ENCODE results near the gene MCHR1.
"Not testable (repeated sequence)": the region's sequence is repeated elsewhere in the genome, so short reads cannot be mapped to it uniquely, and the experiment has no call there.

MCHR1 gene, protein sequence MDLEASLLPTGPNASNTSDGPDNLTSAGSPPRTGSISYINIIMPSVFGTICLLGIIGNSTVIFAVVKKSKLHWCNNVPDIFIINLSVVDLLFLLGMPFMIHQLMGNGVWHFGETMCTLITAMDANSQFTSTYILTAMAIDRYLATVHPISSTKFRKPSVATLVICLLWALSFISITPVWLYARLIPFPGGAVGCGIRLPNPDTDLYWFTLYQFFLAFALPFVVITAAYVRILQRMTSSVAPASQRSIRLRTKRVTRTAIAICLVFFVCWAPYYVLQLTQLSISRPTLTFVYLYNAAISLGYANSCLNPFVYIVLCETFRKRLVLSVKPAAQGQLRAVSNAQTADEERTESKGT
- 0 to 0.19 (median 0) reads per million in 3 experiments for total RNA-seq

DNA sequence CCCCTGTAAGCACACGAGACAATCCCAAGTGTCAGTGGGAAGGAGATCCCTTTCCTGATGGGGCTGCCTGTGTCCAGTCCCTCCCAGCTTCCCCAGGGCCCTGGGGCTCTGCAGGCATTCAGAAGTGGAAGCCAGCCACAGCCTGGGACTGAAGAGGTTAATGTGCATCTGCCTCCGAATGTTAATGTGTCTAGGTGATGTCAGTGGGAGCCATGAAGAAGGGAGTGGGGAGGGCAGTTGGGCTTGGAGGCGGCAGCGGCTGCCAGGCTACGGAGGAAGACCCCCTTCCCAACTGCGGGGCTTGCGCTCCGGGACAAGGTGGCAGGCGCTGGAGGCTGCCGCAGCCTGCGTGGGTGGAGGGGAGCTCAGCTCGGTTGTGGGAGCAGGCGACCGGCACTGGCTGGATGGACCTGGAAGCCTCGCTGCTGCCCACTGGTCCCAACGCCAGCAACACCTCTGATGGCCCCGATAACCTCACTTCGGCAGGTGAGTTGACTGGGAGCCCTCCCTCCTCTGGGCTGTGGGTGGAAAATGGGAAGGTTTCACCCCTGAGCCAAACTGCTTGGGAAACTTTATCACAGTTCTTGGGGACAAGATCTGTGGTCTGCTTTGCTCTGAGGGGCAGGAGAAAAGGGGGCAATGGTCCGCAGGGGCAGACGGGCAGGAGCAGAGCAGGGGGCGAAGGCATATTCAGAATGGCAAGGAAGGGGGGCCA, at the start of gene MCHR1:
MCHR1 (plus strand) TSS at position 236 of the 715 bp plus-strand sequence; CDS start at position 405, 169 bp downstream.
- no peak for DNase-seq

DNA sequence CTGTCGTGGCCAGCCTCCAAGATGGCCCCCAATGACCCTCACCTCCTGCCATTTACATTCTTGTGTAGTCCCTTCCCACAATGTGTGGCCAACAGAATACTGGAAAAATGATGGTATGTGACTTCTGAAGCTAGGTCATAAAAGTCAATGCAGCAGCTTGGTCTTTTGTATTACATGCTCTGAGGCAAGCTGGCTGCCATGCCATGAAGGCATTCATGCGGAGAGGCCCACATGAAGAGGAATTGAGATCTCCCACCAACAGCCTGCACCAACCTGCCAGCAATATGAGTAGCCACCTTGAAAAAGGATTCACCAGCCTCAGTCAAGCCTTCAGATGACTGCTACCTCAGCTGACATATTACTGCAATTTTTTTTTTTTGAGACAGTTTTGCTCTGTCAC, 47.4 kb upstream of the MCHR1 start:
- DNase-seq = no peak

DNA sequence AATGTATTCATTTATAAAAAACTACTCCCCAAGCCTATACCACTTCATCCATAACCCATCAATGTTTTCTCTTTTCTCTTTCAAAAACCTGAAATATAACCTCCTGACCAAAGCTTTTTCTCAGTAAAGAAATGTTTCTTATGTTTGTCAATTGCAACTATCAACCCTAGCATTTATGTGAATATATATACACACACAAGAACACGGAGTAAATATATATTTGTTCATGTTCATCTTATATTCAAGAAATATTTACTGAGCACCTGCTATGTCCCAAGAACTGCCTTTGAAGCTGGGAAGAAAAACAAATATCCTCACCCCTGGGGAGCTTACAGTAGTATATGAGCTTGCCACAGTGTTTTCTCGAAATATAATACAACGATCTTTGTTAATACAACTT, 46.2 kb upstream of the MCHR1 start:
- no peak for DNase-seq

DNA sequence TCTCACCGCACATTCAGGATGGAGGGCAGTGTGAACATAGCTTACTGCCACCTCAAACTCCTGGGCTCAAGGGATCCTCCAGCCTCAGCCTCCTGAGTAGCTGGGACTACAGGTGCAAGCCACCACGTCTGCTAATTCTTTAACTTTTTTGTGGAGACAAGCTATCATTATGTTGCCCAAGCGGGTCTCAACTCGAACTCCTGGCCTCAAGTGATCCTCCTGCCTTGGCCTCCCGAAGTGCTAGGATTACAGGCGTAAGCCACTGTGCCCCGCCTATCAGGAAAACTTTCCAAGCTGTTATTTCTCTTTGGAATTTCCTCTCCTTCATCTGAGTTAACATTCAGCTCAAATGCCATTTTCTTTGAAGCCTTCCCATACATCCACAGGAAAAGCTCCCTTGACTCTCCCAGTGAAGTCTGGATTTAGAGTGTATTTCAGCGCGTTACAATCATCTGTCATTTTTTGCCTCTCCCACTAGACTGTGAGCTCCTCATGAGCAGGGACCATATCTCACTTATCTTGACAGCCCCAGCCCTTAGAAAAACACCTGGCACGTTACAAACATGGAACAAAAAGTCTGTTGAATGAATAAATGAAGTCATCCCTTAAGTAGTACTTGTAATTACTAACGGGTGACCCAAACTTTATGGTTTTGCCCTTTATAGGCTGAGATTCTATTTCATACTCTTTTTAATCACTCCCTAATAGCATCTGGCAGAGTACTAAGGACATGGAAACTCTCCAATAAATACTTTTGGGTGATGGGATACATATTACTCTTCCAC, 45.0 kb upstream of the MCHR1 start:
- DNase-seq = no peak

DNA sequence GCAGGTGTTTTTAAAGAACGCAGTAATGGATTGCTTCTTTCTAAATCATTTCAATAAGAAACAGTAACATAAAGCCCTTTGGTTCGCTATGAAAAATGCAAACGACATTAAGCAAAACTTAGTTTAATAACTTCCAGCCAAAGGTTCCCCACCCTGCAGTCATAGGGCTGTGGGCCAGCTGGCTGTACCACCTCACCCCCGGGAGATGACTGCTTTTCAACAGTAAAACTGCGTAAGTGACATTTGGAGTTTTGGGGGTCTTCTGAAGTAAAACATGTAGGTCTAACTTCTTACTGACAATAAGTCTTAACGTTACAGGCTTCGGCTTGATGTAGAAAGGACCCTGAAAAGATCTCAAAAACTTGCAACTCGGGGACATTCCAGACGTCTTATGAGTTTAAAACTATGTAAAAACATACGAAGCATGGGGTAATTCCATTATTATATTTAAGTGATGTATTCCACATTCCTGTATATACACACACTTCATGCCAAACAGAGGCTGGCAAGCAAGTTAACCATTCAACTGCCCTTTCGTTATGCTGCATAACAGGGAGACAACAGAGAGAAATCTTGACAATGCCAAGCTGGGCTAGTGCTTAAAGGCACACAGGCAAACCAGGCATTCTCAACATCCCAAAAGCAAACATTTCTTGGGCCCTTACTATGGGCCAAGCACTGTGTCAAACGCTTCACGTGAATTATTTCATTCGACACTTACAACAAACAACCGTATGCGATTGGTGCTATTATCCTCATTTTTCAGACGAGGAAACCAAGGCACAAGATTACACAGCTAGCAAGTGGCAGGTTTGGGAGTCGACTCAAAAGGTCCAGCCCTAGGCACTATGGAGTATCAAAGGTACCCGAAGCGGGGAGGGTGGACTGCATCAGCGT, 44.0 kb upstream of the MCHR1 start:
- no peak for DNase-seq

DNA sequence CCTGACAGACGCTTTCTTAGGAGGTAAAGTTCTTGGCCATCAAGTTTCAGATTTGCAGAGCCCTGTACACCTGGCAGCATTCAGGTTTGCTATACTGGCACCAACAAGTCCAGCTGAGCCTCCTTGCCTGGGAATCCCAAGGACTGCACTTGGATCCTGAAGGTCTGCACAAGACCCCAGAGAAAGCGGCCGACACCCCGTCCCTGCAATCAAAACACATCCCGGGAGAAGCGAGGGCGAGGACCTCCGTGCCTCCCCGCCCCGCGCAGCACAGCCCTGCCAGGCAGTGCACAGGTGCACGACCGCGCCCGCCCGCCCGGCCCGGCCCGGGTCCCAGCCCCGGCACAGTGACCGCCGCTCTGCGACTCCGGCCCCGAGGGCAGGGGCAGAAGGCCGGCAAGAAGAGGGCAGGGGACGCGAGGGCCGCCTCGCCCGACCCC, 43.3 kb upstream of the MCHR1 start:
- peak; percentile 10 for DNase-seq

DNA sequence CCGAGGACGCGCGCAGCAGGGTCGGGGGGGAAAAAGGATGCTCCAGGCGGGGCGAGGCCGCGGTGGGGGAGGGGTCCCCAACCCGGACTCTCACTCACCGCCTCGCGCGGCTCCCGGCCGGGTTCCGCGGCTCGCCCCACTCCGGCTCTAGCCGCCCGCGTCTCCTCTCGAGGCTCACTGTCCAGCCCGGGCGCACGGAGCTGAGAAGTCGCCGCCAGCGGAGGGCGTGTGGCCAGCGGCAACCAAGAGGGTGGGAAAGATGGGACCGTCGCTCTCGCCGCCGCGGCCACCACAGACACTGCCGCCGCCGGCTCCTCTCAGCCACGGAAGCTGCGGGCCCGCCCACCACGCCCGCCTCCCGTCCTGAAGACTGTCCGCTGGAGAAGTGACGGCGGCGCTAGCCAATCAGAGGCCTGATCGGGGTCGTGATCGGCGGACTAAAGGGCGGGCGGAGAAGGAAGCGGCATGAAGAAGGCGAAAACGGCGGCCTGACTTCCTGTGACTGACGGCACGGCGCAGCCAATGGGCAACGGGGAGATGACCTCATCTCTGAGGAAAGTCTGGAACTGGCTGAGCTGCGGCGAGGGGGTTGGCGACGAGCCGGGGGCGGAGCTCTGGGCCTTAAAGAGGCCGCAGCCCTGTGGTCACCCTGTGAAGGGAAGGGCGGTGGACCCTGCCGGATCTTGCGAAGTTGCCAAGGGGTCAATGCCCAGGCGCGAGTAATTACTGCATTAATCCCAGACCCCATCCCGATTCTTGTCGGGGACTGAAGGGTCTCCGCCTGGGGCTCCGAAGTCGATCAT, 42.7 kb upstream of the MCHR1 start, which contains the start of gene MRTFA:
MRTFA (minus strand) TSS at position 340 of the 803 bp plus-strand sequence.
- DNase-seq = peak; percentile 99

DNA sequence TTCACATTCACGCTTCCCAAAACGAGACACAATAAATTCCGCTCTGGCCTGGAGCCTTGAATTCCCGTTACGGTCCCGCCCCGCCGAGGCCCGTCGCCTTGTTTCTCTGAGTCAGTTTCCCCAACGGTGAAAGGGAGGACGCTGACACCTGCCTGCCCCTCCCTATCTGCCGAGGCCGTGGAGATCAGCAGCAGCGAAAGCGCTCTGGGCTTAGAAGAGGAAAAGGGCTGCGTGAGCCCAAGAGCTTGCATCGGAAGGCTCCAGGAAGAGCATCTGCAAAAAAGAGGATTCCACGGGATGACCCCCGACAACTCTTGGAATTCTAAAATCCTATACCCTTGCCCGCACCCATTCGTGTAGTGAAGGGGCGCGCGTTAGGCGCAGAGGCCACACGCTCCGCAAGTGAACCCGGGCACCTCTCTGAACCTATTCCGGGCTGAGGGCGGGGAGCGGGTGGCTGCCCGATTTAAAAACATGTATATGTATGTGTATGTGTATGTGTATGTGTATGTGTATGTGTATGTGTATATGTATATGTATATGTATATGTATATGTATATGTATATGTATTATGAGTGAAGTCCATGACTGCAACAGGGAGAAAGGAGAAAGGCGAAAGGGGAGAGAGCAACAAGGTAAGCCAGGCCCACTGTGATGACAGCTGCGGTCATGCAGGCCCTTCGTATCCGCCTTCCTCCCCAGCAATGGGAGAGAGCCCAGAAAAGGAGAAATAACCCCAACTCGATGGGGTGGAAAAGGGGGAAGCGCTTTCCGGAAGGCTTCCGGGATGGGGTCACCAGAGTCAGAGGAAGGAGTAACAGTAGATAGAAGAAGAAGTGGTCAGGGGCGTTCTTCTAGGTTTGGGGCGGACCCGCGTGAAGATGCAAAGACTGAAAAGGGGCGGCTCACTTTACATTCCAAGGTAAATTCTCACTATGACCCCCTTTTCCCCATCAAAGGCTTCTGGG, 41.8 kb upstream of the MCHR1 start:
- no peak for DNase-seq

DNA sequence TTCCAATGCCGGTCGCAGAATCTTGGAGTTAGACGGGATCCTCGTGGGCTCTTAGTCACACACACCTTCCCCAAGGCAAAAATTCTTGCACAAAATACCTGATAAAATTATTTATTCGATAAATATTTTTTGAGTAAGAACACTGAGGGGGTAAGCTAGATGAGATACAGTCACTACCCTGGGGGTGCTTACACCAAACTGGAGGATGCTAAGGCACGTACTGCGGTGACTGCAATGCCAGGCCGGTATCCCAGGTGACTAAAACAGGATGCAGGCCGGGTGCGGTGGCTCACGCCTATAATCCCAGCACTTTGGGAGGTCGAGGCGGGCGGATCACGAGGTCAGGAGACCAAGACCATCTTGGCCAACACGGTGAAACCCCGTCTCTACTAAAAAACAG, 41.0 kb upstream of the MCHR1 start:
- DNase-seq = no peak

DNA sequence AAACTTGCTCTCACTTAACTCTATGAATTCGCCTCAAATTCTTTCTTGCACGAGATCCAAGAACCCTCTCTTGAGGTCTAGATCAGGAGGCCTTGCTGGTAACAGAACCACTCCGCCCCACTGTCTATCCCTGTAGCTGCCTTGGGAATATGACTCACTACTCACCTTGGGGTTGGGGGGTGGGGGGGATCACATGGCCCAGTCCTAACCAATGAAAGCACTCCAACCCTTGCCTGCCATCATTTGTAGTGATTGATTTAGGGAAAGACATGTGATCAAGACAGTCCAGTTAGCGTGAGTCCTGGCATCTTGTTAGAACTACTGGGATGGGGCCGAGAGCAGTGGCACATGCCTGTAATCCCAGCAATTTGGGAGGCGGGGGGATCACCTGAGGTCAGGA, 38.0 kb upstream of the MCHR1 start:
- DNase-seq = no peak

DNA sequence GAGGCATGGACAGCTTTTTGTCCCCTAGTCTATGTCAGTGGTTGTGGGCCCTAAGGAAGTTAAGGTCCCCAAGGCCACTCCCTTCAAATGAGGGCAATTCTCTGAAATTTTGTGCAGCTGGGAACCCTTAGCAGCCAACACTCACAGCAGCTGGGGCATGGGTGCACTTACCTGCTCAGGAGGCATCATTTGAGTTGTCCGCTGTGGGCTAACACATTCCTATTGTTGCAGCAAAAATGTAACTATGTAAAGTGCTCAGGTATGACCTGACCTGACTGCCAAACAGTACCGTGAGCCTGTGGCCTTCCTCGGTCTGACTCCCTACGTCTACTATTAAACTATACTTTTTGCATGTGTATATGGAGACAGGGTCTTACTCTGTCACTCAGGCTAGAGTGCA, 37.0 kb upstream of the MCHR1 start:
- DNase-seq = no peak

DNA sequence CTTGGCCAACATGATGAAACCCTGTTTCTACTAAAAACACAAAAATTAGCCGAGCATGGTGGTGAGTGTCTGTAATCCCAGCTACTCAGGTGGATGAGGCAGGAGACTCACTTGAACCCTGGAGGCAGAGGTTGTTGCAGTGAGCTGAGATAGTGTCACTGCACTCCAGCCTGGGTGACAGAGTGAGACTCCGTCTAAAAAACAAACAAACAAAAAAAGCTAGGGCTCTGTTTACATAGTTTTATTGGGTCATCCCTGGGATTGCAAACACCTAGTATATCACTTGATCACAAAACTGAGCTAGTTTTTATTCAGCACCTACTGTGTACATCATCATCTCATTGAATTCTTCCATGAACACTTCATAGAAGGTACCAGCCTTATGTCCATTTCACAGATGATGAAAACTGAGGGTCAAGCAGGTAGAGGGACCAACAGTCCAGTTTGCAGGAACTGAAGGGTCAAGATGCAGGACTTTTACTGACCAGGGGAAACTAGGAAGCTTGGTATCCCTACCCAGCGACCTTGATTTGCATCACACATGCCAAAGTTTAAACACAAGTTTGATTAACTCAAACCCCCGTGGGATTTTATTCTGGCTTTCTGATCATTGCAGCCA, 33.6 kb upstream of the MCHR1 start:
- no peak for DNase-seq

DNA sequence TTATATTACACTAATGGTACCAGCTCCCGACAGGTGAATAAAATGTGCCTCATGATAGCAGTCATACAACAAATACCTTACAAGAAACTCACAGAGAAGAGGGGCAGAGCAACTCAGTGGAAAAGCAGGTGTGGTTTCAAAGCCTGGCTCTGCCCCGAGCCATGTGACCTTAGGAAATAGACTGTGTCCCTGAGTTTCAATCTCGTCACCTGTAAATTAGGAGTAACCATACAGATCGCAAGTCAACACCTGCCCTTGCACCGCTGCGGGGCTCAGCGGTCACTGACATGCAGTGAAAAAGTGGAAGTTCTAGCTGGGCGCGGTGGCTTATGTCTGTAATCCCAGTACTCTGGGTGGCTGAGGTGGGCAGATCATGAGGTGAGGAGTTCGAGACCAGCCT, 30.9 kb upstream of the MCHR1 start:
- DNase-seq = no peak

DNA sequence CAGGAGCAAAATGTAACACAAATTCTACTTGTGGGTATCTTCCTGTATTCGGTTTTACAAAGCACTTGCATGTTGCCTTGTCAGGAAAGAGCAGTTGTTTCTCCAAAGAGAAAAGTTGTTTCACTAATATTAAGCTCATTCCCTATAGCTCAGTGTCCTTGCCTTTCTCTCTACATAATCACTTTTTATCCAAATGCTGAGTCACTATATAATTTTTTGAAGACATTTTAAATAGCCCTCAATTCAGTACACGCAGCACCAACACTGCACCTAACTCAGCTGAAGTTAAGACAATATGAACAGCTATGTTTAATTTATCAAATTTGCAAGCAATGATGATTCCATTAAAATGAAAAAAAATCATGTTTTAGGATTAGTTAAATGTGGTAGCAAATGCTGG, 28.2 kb upstream of the MCHR1 start:
- no peak for DNase-seq

DNA sequence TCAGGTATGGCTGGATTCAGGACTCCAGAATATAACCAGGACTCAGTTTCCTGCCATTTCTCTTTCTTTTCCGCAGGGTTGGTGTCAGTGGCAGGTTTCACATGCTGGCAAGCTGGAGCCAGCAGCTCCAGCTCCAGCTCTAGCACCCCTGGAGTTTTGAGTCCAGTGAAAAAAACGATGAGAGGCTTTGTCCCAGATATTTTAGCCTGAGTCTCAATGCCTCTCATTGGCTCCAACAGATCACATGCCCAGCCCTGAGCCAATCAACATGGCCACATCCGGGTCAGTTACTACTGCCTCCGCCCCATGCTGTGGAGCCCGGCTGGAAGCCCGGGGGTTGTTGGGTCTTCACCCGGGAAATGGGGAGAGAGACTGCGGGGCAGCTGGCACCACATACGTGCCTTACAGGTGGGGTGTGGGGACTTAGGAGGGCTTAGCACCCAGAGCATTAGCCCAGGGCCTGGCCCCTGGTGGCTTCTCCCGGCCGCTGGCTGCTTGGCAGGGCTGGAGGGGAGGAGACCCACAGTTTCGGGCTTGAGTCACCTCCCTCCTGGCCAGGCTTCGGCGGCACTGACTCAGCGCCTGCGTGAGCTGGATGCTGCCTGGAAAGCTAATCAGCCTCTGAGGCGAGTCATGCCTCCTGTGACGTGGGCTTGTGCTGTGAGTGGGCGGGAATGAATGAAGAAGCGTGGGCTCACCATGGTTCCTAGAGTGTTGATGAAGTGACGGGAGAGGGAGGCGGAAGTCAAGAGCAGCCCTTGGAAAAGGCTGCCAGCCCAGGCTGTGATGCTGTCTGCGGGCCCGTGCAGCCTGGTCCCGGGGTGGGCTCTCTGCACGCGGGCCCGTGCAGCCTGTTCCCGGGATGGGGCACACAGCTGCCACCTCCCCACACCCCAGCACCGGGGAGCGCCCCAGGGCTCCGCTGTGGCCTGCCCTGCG, 27.5 kb upstream of the MCHR1 start:
- DNase-seq = peak; percentile 73

DNA sequence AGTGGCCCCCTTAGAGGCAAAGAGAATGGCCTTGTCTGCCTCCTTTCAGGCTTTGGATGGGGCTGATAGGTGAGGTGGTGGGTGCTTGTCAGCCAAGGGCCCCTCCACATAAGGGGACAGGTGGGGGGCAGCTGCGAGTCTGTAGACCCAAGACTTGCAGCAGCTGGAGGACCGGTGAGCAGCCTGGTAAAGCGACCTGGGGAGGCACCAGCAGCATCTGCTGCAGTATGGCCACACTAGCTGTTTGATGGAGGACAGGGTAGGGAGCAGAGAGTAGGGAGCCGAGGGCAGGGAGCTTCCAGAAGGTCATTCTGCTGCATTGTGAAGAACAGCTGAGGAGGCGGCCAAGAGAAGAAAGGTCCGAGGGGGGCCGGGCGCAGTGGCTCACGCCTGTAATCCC, 25.9 kb upstream of the MCHR1 start:
- no peak for DNase-seq

DNA sequence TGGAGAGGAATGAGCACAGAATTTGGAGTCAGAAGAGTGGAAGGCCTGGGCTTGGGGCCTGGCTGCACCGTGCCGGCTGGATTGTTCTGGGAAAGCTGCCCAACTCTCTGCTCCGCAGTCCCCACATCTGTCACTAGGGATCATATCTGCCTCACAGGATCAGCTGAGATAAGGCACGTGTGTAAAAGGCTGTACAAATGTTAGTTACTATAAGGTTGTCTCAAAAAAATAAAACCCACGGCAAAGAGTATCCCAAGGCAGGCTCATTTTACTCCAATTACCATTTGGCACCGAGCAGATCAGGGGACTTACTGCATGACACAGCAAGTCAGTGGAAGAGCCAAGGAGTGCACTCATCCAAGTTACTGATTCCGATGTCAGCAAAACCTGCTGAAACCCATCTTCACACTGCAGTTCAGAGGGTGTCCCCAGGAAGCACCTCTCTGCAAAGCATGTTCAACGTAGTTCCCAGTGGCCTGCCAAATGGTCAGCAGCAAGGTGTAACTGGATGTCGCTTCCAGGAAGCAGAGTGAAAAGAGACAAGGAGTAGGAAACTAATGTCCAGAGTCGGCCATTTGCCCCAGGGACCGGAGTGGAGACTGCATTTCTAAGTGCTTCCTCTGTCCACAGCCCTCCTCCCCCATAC, 24.6 kb upstream of the MCHR1 start:
- DNase-seq = no peak

DNA sequence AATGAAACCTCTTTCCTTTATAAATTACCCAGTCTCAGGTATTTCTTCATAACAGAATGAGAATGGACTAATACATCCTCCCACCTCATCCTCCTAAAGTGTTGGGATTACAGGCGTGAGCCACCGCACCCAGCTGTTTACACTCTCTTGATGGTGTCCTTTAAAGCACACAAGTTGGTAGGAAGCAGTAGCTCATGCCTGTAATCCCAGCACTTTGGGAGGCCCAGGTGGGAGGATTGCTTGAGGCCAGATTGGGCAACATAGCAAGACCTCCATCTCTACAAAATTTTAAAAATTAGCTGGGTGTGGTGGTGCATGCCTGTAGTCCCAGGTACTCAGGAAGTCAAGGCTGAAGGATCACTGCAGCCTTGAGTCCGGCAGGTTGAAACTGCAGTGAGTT, 23.3 kb upstream of the MCHR1 start:
- not testable (repeated sequence) for DNase-seq
